ENCODE measurements around the gene RABAC1. TPM values are rescaled to one million over a fixed set of nuclear protein-coding genes. Genes with fewer than 3 reads are reported as not detected.

RABAC1 gene
- total RNA-seq, 1 experiment from 2014 or later = 64.4 TPM

GRCh38 chr19:41913538-41914423 lies 45.3 kb downstream of the RABAC1 start:
- Histone ChIP-seq H3K4me3 (ENCODE audit: low read depth, low read length) (no peak overlapping the region), H3K27me3 (replicated peaks; ENCODE audit: control insufficient read depth, insufficient read depth, low read length) (no peaks in the 10 kb centered on the region; the same call in 1 of the 2 replicates), H3K4me1 (no peaks in the 10 kb centered on the region), H3K36me3 (ENCODE audit: control insufficient read depth, insufficient read depth, low read length) (no peaks in the 10 kb centered on the region), H3K9me3 (no peaks in the 10 kb centered on the region)
- Mint-ChIP-seq H3K9me3 (ENCODE audit: unreplicated experiment) (no peaks in the 10 kb centered on the region), H3K4me3 (ENCODE audit: unreplicated experiment) (no peak overlapping the region), H3K27ac (ENCODE audit: unreplicated experiment) (no peak overlapping the region), H3K36me3 (ENCODE audit: insufficient read depth, unreplicated experiment) (peaks cover 7% of the 10 kb centered on the region), H3K4me1 (ENCODE audit: low read depth, unreplicated experiment) (no peaks in the 10 kb centered on the region), H3K27me3 (ENCODE audit: insufficient read depth, unreplicated experiment) (peaks cover 5% of the 10 kb centered on the region)
- POLR2A ChIA-PET = no interaction called here
- BruUV-seq (replicated peaks) = no TSS peak
- intact Hi-C loops (cut with micrococcal nuclease; ENCODE audit: unreplicated experiment) = no loop called here
- TF ChIP-seq CTCF (IDR thresholded peaks at IDR 0.05; ENCODE audit: insufficient read depth in 1 of 2, low read depth in 1 of 2, low read length in 1 of 2, severe bottlenecking in 1 of 2, unreplicated experiment in 1 of 2) = no peak
- no peak for DNase-seq
- CTCF ChIA-PET = no interaction called here

GRCh38 chr19:41912899-41913537 lies 46.1 kb downstream of the RABAC1 start:
- Mint-ChIP-seq H3K27me3 (ENCODE audit: insufficient read depth, unreplicated experiment) (peaks cover 5% of the 10 kb centered on the region), H3K4me3 (ENCODE audit: unreplicated experiment) (no peak overlapping the region), H3K9me3 (ENCODE audit: unreplicated experiment) (no peaks in the 10 kb centered on the region), H3K36me3 (ENCODE audit: insufficient read depth, unreplicated experiment) (peaks cover 7% of the 10 kb centered on the region), H3K4me1 (ENCODE audit: low read depth, unreplicated experiment) (no peaks in the 10 kb centered on the region), H3K27ac (ENCODE audit: unreplicated experiment) (no peak overlapping the region)
- no peak for TF ChIP-seq CTCF (IDR thresholded peaks at IDR 0.05; ENCODE audit: insufficient read depth in 1 of 2, low read depth in 1 of 2, low read length in 1 of 2, severe bottlenecking in 1 of 2, unreplicated experiment in 1 of 2)
- Histone ChIP-seq H3K4me1 (no peaks in the 10 kb centered on the region), H3K9me3 (no peaks in the 10 kb centered on the region), H3K27me3 (replicated peaks; ENCODE audit: control insufficient read depth, insufficient read depth, low read length) (no peaks in the 10 kb centered on the region; the same call in 1 of the 2 replicates), H3K4me3 (ENCODE audit: low read depth, low read length) (no peak overlapping the region), H3K36me3 (ENCODE audit: control insufficient read depth, insufficient read depth, low read length) (no peaks in the 10 kb centered on the region)
- POLR2A ChIA-PET = no interaction called here
- BruUV-seq (replicated peaks) = no TSS peak
- intact Hi-C loops (cut with micrococcal nuclease; ENCODE audit: unreplicated experiment) = no loop called here
- DNase-seq = no peak
- CTCF ChIA-PET = no interaction called here

GRCh38 chr19:41911889-41912731 lies 47.0 kb downstream of the RABAC1 start:
- intact Hi-C loops (cut with micrococcal nuclease; ENCODE audit: unreplicated experiment) = no loop called here
- H3K36me3 Mint-ChIP-seq (ENCODE audit: insufficient read depth, unreplicated experiment) = peaks cover 7% of the 10 kb centered on the region
- no peaks in the 10 kb centered on the region; the same call in 1 of the 2 replicates for H3K27me3 ChIP-seq (replicated peaks; ENCODE audit: control insufficient read depth, insufficient read depth, low read length)
- H3K27ac Mint-ChIP-seq (ENCODE audit: unreplicated experiment) = no peak overlapping the region
- no peak for TF ChIP-seq CTCF (IDR thresholded peaks at IDR 0.05; ENCODE audit: insufficient read depth in 1 of 2, low read depth in 1 of 2, low read length in 1 of 2, severe bottlenecking in 1 of 2, unreplicated experiment in 1 of 2)
- H3K4me1 Mint-ChIP-seq (ENCODE audit: low read depth, unreplicated experiment) = no peaks in the 10 kb centered on the region
- ChIA-PET CTCF (no interaction called here), POLR2A (no interaction called here)
- H3K36me3 ChIP-seq (ENCODE audit: control insufficient read depth, insufficient read depth, low read length) = no peaks in the 10 kb centered on the region
- no peaks in the 10 kb centered on the region for H3K4me1 ChIP-seq
- no peak overlapping the region for H3K4me3 Mint-ChIP-seq (ENCODE audit: unreplicated experiment)
- H3K4me3 ChIP-seq (ENCODE audit: low read depth, low read length) = no peak overlapping the region
- H3K9me3 Mint-ChIP-seq (ENCODE audit: unreplicated experiment) = no peaks in the 10 kb centered on the region
- DNase-seq = no peak
- no TSS peak for BruUV-seq (replicated peaks)
- H3K9me3 ChIP-seq = no peaks in the 10 kb centered on the region
- H3K27me3 Mint-ChIP-seq (ENCODE audit: insufficient read depth, unreplicated experiment) = peaks cover 5% of the 10 kb centered on the region

Data from Caco-2 (cell line).